ENCODE results near the gene SATB1. TPM values are rescaled to one million over a fixed set of nuclear protein-coding genes. Genes with fewer than 3 reads are reported as not detected.

The SATB1 gene
- total and polyA plus RNA-seq, 2 of the 8 experiments (the other 6 are each of a cell fraction or from before 2014, with no cell fraction given) = 18.8 to 28.0 TPM

- TF ChIP-seq TEAD4 (IDR thresholded peaks at IDR 0.05; ENCODE audit: low read depth, low read length) = no peak
- TF ChIP-seq RXRA (IDR thresholded peaks at IDR 0.05; ENCODE audit: insufficient read depth, low read depth, low read length) = no peak
- no peak for TF ChIP-seq KDM1A (IDR thresholded peaks at IDR 0.05; ENCODE audit: borderline replicate concordance, low read length)
These were observed 73.1 kb downstream of the SATB1 start (continued) for GRCh38 chr3:18351823-18352744.

Data from H1 (cell line).